K562 (cell line): ENCODE data around the gene EWSR1. TPM values are rescaled to one million over a fixed set of nuclear protein-coding genes. Genes with fewer than 3 reads are reported as not detected.

Experiments used
- ATAC-seq: fragments of 200-7000 bp; cut with Tn5 transposase; 3 replicates; pipeline ENCODE4 v1.9.1; 2020; ENCODE audit warnings: moderate library complexity
- BruUV-seq: library from RNA; stranded (reverse); fragments of 400-500 nt; replicated peaks from 2 replicates; lab custom pipeline; 2021; lab: Mats Ljungman, UMichigan
- CTCF ChIA-PET: fragments of 300-600 bp; formaldehyde crosslinking; extraction: SDS; loops from one replicate; lab custom pipeline; 2021; ENCODE audit warnings: low intra/inter-chr PET ratio; lab: Yijun Ruan, JAX
- POLR2A ChIA-PET: fragments of 300-600, 350-650 bp; sonication (Branson Sonifier 250); formaldehyde crosslinking; extraction: SDS; loops from one replicate; lab custom pipeline; 2021; ENCODE audit warnings: antibody characterized with exemption, inconsistent platforms; lab: Yijun Ruan, JAX
- DNase-seq, 4 experiments: peaks; one replicate each; pipeline versions ENCODE4 v3.0.0 to v3.0.0-alpha.2; 2011 to 2018; ENCODE audit warnings: low spot score in 3 of 4, mixed read lengths in 3 of 4; ENCODE audit errors: extremely low read depth in 1 of 4
- FAIRE-seq: peaks from 2 replicates; lab custom pipeline; 2011; peaks lifted over from hg19 to GRCh38; lab: Jason Lieb, UNC
- H2AFZ ChIP-seq: 2 replicates; pipeline ENCODE4 v1.6.0; 2011; ENCODE audit warnings: low read depth, low read length, control low read depth, inconsistent platforms
- H3K27ac ChIP-seq: fragments of 200-600 bp; 3 replicates; pipeline ENCODE4 v1.8.0; 2011; ENCODE audit warnings: low read depth, mild to moderate bottlenecking, control low read depth, inconsistent platforms, low read length, moderate library complexity, mixed read lengths; ENCODE audit errors: extremely low read depth
- H3K27me3 ChIP-seq, 2 experiments: fragments of 300-600 bp in 1 of 2; 2 replicates in 1 of 2; 3 replicates in 1 of 2; pipeline versions ENCODE4 v1.6.0 to v1.8.0; 2011; ENCODE audit warnings: inconsistent platforms in 2 of 2, low read length in 2 of 2, mild to moderate bottlenecking in 1 of 2, mixed read lengths in 1 of 2, moderate library complexity in 1 of 2; ENCODE audit not compliant: control insufficient read depth in 2 of 2, insufficient read depth in 2 of 2
- H3K36me3 ChIP-seq: fragments of 300-600 bp; 3 replicates; pipeline ENCODE4 v1.8.0; 2011; ENCODE audit warnings: mild to moderate bottlenecking, low read length, inconsistent platforms; ENCODE audit not compliant: control insufficient read depth, insufficient read depth
- H3K4me1 ChIP-seq, 2 experiments: fragments of 200-600 bp in 1 of 2; replicated peaks in 1 of 2; 2 replicates in 1 of 2; 3 replicates in 1 of 2; pipeline versions ENCODE4 v1.5.1 to v1.8.0; 2011; ENCODE audit warnings: inconsistent platforms in 2 of 2, low read length in 2 of 2, mild to moderate bottlenecking in 1 of 2, mixed read lengths in 1 of 2, moderate library complexity in 1 of 2; ENCODE audit not compliant: control insufficient read depth in 2 of 2, insufficient read depth in 2 of 2
- H3K4me2 ChIP-seq: 2 replicates; pipeline ENCODE4 v1.6.1; 2011; ENCODE audit warnings: low read length, control low read depth, inconsistent platforms, mixed read lengths; ENCODE audit not compliant: insufficient read depth
- H3K4me3 ChIP-seq: fragments of 200-600 bp; sonication (generic), shearing (Covaris generic); 2 replicates; pipeline ENCODE4 v1.5.1; 2016; ENCODE audit warnings: control low read depth, inconsistent platforms
- H3K79me2 ChIP-seq: fragments of 200-600 bp; 3 replicates; pipeline ENCODE4 v1.8.0; 2011; ENCODE audit warnings: low read length, inconsistent platforms; ENCODE audit not compliant: control insufficient read depth, insufficient read depth
- H3K9ac ChIP-seq, 2 experiments: 2 replicates each; pipeline versions ENCODE4 v1.6.0 to v1.6.1; 2011; ENCODE audit warnings: low read depth in 2 of 2, low read length in 2 of 2, control low read depth in 1 of 2, inconsistent platforms in 1 of 2, mild to moderate bottlenecking in 1 of 2, mixed read lengths in 1 of 2; ENCODE audit not compliant: insufficient read depth in 1 of 2
- H3K9me1 ChIP-seq: one replicate; pipeline ENCODE4 v1.6.0; 2011; ENCODE audit warnings: inconsistent platforms, mild to moderate bottlenecking, low read length, moderate library complexity; ENCODE audit not compliant: control insufficient read depth, insufficient read depth
- H3K9me3 ChIP-seq: replicated peaks from 2 replicates; pipeline ENCODE4 v1.5.1; 2011; ENCODE audit warnings: low read depth, low read length, inconsistent platforms; ENCODE audit not compliant: control insufficient read depth, insufficient read depth
- H4K20me1 ChIP-seq: replicated peaks from 2 replicates; pipeline ENCODE4 v1.6.1; 2011; ENCODE audit warnings: low read length, inconsistent platforms, mixed read lengths; ENCODE audit not compliant: control insufficient read depth, insufficient read depth
- CC2D1A ChIP-seq: fragments of 450-650 bp; IDR thresholded peaks from 2 replicates; pipeline ENCODE4 v1.6.1; 2017; ENCODE audit warnings: mild to moderate bottlenecking
- KDM4B ChIP-seq, 2 experiments: fragments of 450-650 bp in 1 of 2; sonication (generic) in 1 of 2; IDR thresholded peaks; 2 replicates each; pipeline ENCODE4 v1.6.1; 2016 to 2017; ENCODE audit warnings: borderline replicate concordance in 2 of 2, antibody characterized with exemption in 1 of 2, low read depth in 1 of 2, mild to moderate bottlenecking in 1 of 2
- KHSRP ChIP-seq: fragments of 450-650 bp; IDR thresholded peaks from 2 replicates; pipeline ENCODE4 v1.6.1; 2017
- NRF1 ChIP-seq, 2 experiments: fragments of 450-650 bp; IDR thresholded peaks in 1 of 2; conservative IDR thresholded peaks in 1 of 2; 2 replicates each; pipeline ENCODE4 v1.6.1; 2014; ENCODE audit warnings: mild to moderate bottlenecking in 2 of 2
- POLR2AphosphoS2 ChIP-seq: IDR thresholded peaks from 2 replicates; pipeline ENCODE4 v1.6.1; 2012; ENCODE audit warnings: low read length, improper control_type of control experiment
- RFX5 ChIP-seq: IDR thresholded peaks from 2 replicates; pipeline ENCODE4 v1.6.1; 2011; ENCODE audit warnings: low read depth, mild to moderate bottlenecking, improper control_type of control experiment, low read length
- XRCC4 ChIP-seq: IDR thresholded peaks from one replicate; pipeline ENCODE4 v1.6.1; 2011; ENCODE audit not compliant: insufficient read depth, insufficient read length; ENCODE audit errors: extremely low read depth
- WGBS: fragments of 100-300 bp; shearing (Covaris generic); methylation state at CpG from one replicate; pipeline ENCODE4 v1.1.6; 2016; ENCODE audit warnings: low coverage, mixed read lengths; ENCODE audit not compliant: insufficient coverage; ENCODE audit errors: missing lambda C conversion rate; 5-methylcytosine and 5-hydroxymethylcytosine counted together
- in situ Hi-C: fragments of 300-500 bp; cut with MboI; formaldehyde crosslinking; loops from 4 replicates; pipeline ENCODE4 v1.15.0; 2018; ENCODE audit warnings: inconsistent platforms, mixed read lengths
- intact Hi-C: fragments of 100-400 bp; cut with micrococcal nuclease; formaldehyde crosslinking; loops from 2 replicates; pipeline ENCODE4 v1.14.2; 2022
- polyA plus RNA-seq, 8 experiments: library from polyadenylated mRNA; depleted of rRNA in 4 of 8; stranded (reverse) in 5 of 8; unstranded in 3 of 8; fragments of >200 nt; fragmentation: Nextera tagmentation in 2 of 8; fragmentation: Illumina TruSeq in 1 of 8; extraction: Ambion mirVana in 2 of 8; extraction: Trizol in 1 of 8; gene quantifications; 2 replicates each; pipeline versions ENCODE4 v1.2.1 to v1.2.3, GENCODE V29; 2011 to 2014; ENCODE audit warnings: inconsistent platforms in 1 of 8, missing spikeins in 1 of 8
- total RNA-seq, 7 experiments: library from RNA; depleted of rRNA in 6 of 7; stranded (reverse); fragments of >200 nt in 6 of 7; fragmentation: Illumina TruSeq in 2 of 7; extraction: Trizol in 2 of 7; gene quantifications; 2 replicates each; pipeline versions ENCODE4 v1.2.1 to v1.2.3, GENCODE V29; 2011 to 2021; ENCODE audit warnings: low replicate concordance in 1 of 7

The EWSR1 gene
- total and polyA plus RNA-seq, 9 of the 15 experiments (the other 6 are each of a cell fraction or from before 2014, with no cell fraction given), result 83.3 to 450 (median 239) TPM

- TF ChIP-seq POLR2AphosphoS2 (no peak), RFX5 (no peak), NRF1 (conservative IDR thresholded peaks at IDR 0.05 in 1 of 2, IDR thresholded peaks at IDR 0.05 in 1 of 2) (no peak), XRCC4 (no peak), KHSRP (no peak)
- Histone ChIP-seq H3K27me3 (no peaks in the 10 kb centered on the region), H3K79me2 (peaks cover 4% of the 10 kb centered on the region), H2AFZ (no peak overlapping the region), H4K20me1 (no peaks in the 10 kb centered on the region; the same call in 1 of the 2 replicates), H3K9me3 (no peaks in the 10 kb centered on the region), H3K27ac (no peak overlapping the region), H3K4me3 (no peak overlapping the region), H3K9ac (no peak overlapping the region), H3K9me1 (no peaks in the 10 kb centered on the region), H3K36me3 (peaks cover 31% of the 10 kb centered on the region), H3K4me2 (no peak overlapping the region), H3K4me1 (peaks cover 7 to 55% of the 10 kb centered on the region in 2 experiments)
- intact Hi-C loops, result no loop called here
- ATAC-seq (no peak), FAIRE-seq (no peak), DNase-seq (no peak)
- BruUV-seq, result no TSS peak
- in situ Hi-C loops, result no loop called here
- 96% methylated on average over 2 of the region's 2 CpGs for WGBS
- ChIA-PET POLR2A (interaction anchor here (0.6 to 2.1 kb wide), 2 partner anchors 8 to 16 kb away, joined by 3 to 9 read pairs; no protein-coding TSS in a partner anchor), CTCF (no interaction called here)
Measured at GRCh38 chr22:29302402-29302680, 34.3 kb downstream of the EWSR1 start.

DNA sequence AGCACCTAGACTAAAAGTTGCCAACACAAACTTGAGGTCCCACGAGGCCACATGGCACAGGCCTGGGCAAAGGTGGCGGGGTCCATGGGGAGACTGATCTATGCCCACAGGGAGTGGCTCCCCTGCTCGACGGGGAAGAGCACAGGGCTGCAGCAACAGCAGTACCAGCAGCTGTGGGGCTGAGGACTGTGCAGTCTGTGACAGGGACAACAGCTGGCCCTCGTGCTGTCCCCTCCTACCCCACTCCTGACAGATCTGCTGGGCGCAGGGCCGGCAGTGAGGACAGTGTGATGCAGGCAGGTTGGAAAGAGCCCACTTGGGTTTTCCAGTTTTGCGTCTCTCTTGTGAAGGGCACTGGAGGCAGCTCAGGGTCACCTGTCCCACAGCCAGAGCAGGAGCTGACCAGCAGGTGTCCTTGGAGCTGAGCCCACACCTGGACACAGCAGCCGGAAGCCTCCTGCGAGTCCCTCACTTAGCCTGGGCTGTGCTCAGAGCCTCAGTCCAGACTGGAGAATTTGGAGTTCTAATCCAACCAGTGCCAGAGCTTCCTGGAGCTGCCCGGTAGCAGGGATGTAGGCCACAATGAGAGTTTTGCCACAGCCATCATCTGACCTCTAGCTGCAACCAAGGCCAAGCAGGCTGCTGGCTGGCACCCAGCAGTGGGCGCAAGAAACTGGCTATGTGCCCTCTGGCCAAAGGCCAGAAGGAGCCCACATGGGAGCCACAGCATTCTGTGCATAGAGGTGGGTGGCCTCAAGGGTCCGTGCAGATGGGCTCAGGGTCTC lies 34.8 kb downstream of the EWSR1 start:
- WGBS, result 25% methylated on average over 5 of the region's 13 CpGs
- no peak for ATAC-seq

More for the DNA sequence above, 34.8 kb downstream of the EWSR1 start:
- intact Hi-C loops (no loop called here), in situ Hi-C loops (no loop called here)
- Histone ChIP-seq H3K9me1 (no peaks in the 10 kb centered on the region), H3K4me2 (no peak overlapping the region), H3K27me3 (no peaks in the 10 kb centered on the region), H3K4me3 (no peak overlapping the region), H4K20me1 (no peaks in the 10 kb centered on the region; the same call in 1 of the 2 replicates), H3K9ac (peak overlapping the region in 1 of 2 experiments; percentile 3; a peak in 2 of 4 replicates), H3K27ac (peak overlapping the region; percentile 55; the same call in 2 of the 3 replicates), H3K79me2 (peaks cover 9% of the 10 kb centered on the region), H2AFZ (no peak overlapping the region), H3K36me3 (peaks cover 26% of the 10 kb centered on the region; the same call in 2 of the 3 replicates), H3K4me1 (peaks cover 7 to 60% of the 10 kb centered on the region in 2 experiments), H3K9me3 (no peaks in the 10 kb centered on the region)
- DNase-seq (no peak), FAIRE-seq (no peak)
- ChIA-PET POLR2A (interaction anchor here (0.6 to 2.1 kb wide), 7 partner anchors 9 to 35 kb away, joined by 3 to 10 read pairs (median 6); partner anchors contain the start of genes EWSR1 and RHBDD3), CTCF (no interaction called here)
- TF ChIP-seq KDM4B (IDR thresholded peaks at IDR 0.05; ENCODE audit: borderline replicate concordance in 2 of 2, low read depth in 1 of 2) (0 out of 4 replicates have a peak, but pooled peaks of 1 of the 2 experiments have one; percentile 4), CC2D1A (no peak)
- no TSS peak for BruUV-seq
